ENCODE results near the gene ATG2A. TPM values are rescaled to one million over a fixed set of nuclear protein-coding genes. Genes with fewer than 3 reads are reported as not detected.

ATG2A gene
- total and polyA plus RNA-seq, 10 of the 15 experiments (the other 5 are each of a cell fraction or from before 2014, with no cell fraction given), result 0.08 to 19.0 (median 4.6) TPM

GRCh38 chr11:64880240-64881001 is 36.6 kb downstream of the ATG2A start (continued):
- TF ChIP-seq MEF2A (IDR thresholded peaks at IDR 0.05; ENCODE audit: insufficient read depth, low read depth, low read length), result 0 out of 2 replicates have a peak, but pooled peaks have one; percentile 2
- TF ChIP-seq POLR2A (IDR thresholded peaks at IDR 0.05; ENCODE audit: low read depth, low read length), result no peak
- no peak for TF ChIP-seq TARDBP (IDR thresholded peaks at IDR 0.05; ENCODE audit: borderline replicate concordance)
- no peak for TF ChIP-seq CHD4 (IDR thresholded peaks at IDR 0.05)
- TF ChIP-seq ATF3 (IDR thresholded peaks at IDR 0.05; ENCODE audit: borderline replicate concordance, extremely low read depth, low read depth, low read length), result peak; percentile 42; the same call in 1 of the 2 replicates
- TF ChIP-seq RAD51 (IDR thresholded peaks at IDR 0.05), result peak; percentile 93
- TF ChIP-seq ZBTB40 (IDR thresholded peaks at IDR 0.05; ENCODE audit: borderline replicate concordance), result no peak
- TF ChIP-seq SIX5 (IDR thresholded peaks at IDR 0.05; ENCODE audit: low read depth, low read length, severe bottlenecking), result no peak
- TF ChIP-seq BCL11A (IDR thresholded peaks at IDR 0.05; ENCODE audit: low read depth, low read length), result no peak
- TF ChIP-seq EED (IDR thresholded peaks at IDR 0.05; ENCODE audit: low read depth), result peak; percentile 49; the same call in 1 of the 2 replicates
- TF ChIP-seq USF1 (IDR thresholded peaks at IDR 0.05; ENCODE audit: borderline replicate concordance, extremely low read length, insufficient read depth, low read depth, low read length), result peak; percentile 74
- TF ChIP-seq SKIL (IDR thresholded peaks at IDR 0.05; ENCODE audit: low read depth, poor library complexity, severe bottlenecking), result peak; percentile 37
- peak; percentile 38; the same call in 1 of the 2 replicates for TF ChIP-seq DPF2 (IDR thresholded peaks at IDR 0.05)
- TF ChIP-seq RCOR1 (conservative IDR thresholded peaks at IDR 0.05; ENCODE audit: low read depth, low read length), result no peak
- TF ChIP-seq CTCF (IDR thresholded peaks at IDR 0.05 in 2 of 3, conservative IDR thresholded peaks at IDR 0.05 in 1 of 3; ENCODE audit: control insufficient read depth in 2 of 3, extremely low read depth in 1 of 3, insufficient read depth in 1 of 3, low read depth in 3 of 3, low read length in 3 of 3), result no peak
- TF ChIP-seq RFX5 (IDR thresholded peaks at IDR 0.05; ENCODE audit: low read depth, low read length), result peak; percentile 54; the same call in 1 of the 2 replicates
- TF ChIP-seq ZBTB33 (IDR thresholded peaks at IDR 0.05), result no peak
- peak; percentile 51 for TF ChIP-seq IKZF1 (conservative IDR thresholded peaks at IDR 0.05)
